Gastrocnemius medialis (tissue), 4 donors: Measurements from ENCODE around the gene TTN. TPM values are rescaled to one million over a fixed set of nuclear protein-coding genes. Genes with fewer than 3 reads are reported as not detected.
"Not testable (repeated sequence)": the region's sequence is repeated elsewhere in the genome, so short reads cannot be mapped to it uniquely, and the experiment has no call there.

Source experiments
- ATAC-seq, 2 donors: fragments of 150-250 bp; one replicate each; pipeline ENCODE4 v1.9.1; 2016
- DNase-seq, 2 donors: peaks; one replicate each; pipeline ENCODE4 v3.0.0-alpha.2; 2019
- H3K27ac ChIP-seq, 4 donors: fragments of 200-600 bp; sonication (generic); 1 replicate in 1 of 4; 2 replicates in 3 of 4; pipeline ENCODE4 v1.5.1; 2016 to 2018; ENCODE audit warnings: mild to moderate bottlenecking in 2 of 4, moderate library complexity in 1 of 4
- H3K27me3 ChIP-seq, 3 donors: fragments of 200-600 bp; sonication (generic) in 2 of 3; 1 replicate in 1 of 3; 2 replicates in 2 of 3; pipeline versions ENCODE4 v1.5.1 to v1.6.0; 2016 to 2019; ENCODE audit warnings: mild to moderate bottlenecking in 1 of 3, moderate library complexity in 1 of 3
- H3K36me3 ChIP-seq, 2 donors: fragments of 200-600 bp; sonication (generic) in 1 of 2; one replicate each; pipeline ENCODE4 v1.5.1; 2017 to 2018
- H3K4me1 ChIP-seq, 2 donors: fragments of 200-600 bp; sonication (generic) in 1 of 2; one replicate each; pipeline ENCODE4 v1.5.1; 2016 to 2017; ENCODE audit warnings: mild to moderate bottlenecking in 2 of 2
- H3K4me3 ChIP-seq, 4 donors: fragments of 200-600 bp; sonication (generic) in 3 of 4; 1 replicate in 1 of 4; 2 replicates in 3 of 4; pipeline ENCODE4 v1.5.1; 2016 to 2019; ENCODE audit warnings: mild to moderate bottlenecking in 2 of 4
- H3K9me3 ChIP-seq, 3 donors: fragments of 200-600 bp; sonication (generic) in 2 of 3; 1 replicate in 1 of 3; 2 replicates in 2 of 3; pipeline ENCODE4 v1.5.1; 2016 to 2019
- POLR2A ChIP-seq, 2 donors: fragments of 450-650 bp; IDR thresholded peaks; one replicate each; pipeline ENCODE4 v1.6.1; 2017; ENCODE audit warnings: antibody characterized with exemption in 2 of 2, mild to moderate bottlenecking in 2 of 2, moderate library complexity in 2 of 2
- in situ Hi-C, 4 donors: fragments of 200-750 bp; cut with MboI; loops; one replicate each; pipeline versions ENCODE4 v1.15.0 to v1.8.0; 2017; ENCODE audit warnings: low sequenced_read_pairs in 4 of 4
- intact Hi-C: fragments of 100-400 bp; cut with DNase I; formaldehyde crosslinking; loops from one replicate; pipeline ENCODE4 v1.15.1; 2023; ENCODE audit warnings: low total_unique reads
- total RNA-seq, 4 donors: library from RNA; depleted of rRNA; stranded (reverse); fragments of >200 nt; gene quantifications; one replicate each; pipeline versions ENCODE4 v1.1.0 to v1.2.3, GENCODE V29; 2016
- TF ChIP-seq, protein P1 (sequence below), 5 experiments: fragments of 450-650 bp in 3 of 5; fragments of 200-600 bp in 2 of 5; sonication (generic) in 2 of 5; IDR thresholded peaks in 4 of 5; conservative IDR thresholded peaks in 1 of 5; 1 replicate in 4 of 5; 2 replicates in 1 of 5; pipeline ENCODE4 v1.5.1; 2016 to 2019; ENCODE audit warnings: antibody characterized with exemption in 5 of 5, mild to moderate bottlenecking in 3 of 5, moderate library complexity in 3 of 5

TTN gene
- total RNA-seq, 4 donors from 2014 or later: 4,552 to 9,701 (median 7,268) TPM

DNA sequence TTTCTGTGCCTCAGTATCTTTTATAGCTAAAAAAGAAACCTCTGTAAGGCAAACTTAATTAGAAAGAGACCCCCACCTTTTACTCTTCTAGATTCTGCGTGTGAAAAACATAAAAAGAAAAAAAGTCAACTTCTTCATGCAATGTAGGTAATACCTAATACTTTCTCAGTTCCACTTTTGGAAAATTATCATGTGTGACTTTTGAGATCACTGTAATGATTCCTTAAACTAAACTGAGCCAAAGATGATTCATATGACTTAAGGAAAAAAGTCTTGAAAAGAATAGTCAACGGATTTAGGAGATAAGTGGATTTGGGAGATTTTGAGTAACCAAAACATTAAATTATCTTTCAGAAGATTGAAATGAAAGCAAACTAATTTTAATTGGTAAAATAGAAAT lies 278.0 kb downstream of the TTN start:
- H3K27me3 ChIP-seq: no peaks in the 10 kb centered on the region
- intact Hi-C loops (no loop called here), in situ Hi-C loops (no loop called here)
- peak overlapping the region in 3 of 4 donors; percentile 38 to 57 (median 54) for H3K27ac ChIP-seq
- DNase-seq (no peak), ATAC-seq (no peak)
- no peak overlapping the region for H3K4me3 ChIP-seq
- H3K9me3 ChIP-seq: no peaks in the 10 kb centered on the region
- peaks cover 0 to 5% of the 10 kb centered on the region in 2 donors for H3K4me1 ChIP-seq
- peaks cover 17 to 86% of the 10 kb centered on the region in 2 donors for H3K36me3 ChIP-seq
- no peak for TF ChIP-seq POLR2A (IDR thresholded peaks at IDR 0.05)
- TF ChIP-seq, protein P1, sequence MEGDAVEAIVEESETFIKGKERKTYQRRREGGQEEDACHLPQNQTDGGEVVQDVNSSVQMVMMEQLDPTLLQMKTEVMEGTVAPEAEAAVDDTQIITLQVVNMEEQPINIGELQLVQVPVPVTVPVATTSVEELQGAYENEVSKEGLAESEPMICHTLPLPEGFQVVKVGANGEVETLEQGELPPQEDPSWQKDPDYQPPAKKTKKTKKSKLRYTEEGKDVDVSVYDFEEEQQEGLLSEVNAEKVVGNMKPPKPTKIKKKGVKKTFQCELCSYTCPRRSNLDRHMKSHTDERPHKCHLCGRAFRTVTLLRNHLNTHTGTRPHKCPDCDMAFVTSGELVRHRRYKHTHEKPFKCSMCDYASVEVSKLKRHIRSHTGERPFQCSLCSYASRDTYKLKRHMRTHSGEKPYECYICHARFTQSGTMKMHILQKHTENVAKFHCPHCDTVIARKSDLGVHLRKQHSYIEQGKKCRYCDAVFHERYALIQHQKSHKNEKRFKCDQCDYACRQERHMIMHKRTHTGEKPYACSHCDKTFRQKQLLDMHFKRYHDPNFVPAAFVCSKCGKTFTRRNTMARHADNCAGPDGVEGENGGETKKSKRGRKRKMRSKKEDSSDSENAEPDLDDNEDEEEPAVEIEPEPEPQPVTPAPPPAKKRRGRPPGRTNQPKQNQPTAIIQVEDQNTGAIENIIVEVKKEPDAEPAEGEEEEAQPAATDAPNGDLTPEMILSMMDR (IDR thresholded peaks at IDR 0.05 in 4 of 5, conservative IDR thresholded peaks at IDR 0.05 in 1 of 5): no peak

DNA sequence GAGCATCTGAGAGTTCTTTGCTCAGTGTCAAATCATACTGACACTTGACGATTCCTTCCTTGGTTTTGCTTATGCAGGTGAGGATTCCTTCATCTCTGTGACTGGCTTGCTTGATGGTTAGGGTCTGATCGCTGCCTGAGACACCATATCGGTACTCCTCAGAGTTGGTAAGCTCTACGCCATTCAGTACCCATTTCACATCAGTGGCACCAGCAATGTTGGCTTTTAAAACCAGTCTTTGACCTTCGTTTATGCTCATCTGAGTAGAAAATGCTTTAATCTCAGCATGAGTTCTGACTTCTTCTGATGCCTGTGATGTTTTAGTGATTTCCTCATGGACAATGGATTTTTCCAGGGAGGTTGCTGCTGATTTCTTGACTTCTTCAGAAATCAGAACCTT lies 278.6 kb downstream of the TTN start:
- Histone ChIP-seq H3K27me3 (no peaks in the 10 kb centered on the region), H3K36me3 (peaks cover 17 to 80% of the 10 kb centered on the region in 2 donors), H3K4me3 (no peak overlapping the region), H3K27ac (peak overlapping the region; percentile 1 to 49 (median 30)), H3K4me1 (peaks cover 3 to 5% of the 10 kb centered on the region in 2 donors), H3K9me3 (no peaks in the 10 kb centered on the region)
- no peak for DNase-seq
- no peak for ATAC-seq
- in situ Hi-C loops (no loop called here), intact Hi-C loops (no loop called here)
- TF ChIP-seq POLR2A (IDR thresholded peaks at IDR 0.05): no peak
- TF ChIP-seq, protein P1 (IDR thresholded peaks at IDR 0.05 in 4 of 5, conservative IDR thresholded peaks at IDR 0.05 in 1 of 5): no peak

DNA sequence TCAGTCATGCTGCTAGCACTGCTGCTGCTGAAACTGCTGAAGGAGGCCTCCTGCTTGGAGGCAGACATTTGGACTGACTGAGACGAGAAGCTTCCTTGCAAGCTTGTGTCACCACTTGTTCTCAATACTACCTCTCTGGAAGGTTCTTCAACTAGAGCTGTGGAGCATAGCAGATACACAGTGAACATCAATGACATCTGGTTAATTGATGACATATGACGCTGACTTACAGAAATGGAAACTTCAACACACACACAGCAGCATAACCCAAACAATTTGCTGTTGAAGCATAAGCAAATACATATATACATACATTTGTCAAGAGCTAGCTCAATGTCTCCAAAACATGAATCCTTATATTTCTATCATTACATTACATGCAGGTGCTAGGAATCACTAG lies 279.6 kb downstream of the TTN start:
- TF ChIP-seq POLR2A (IDR thresholded peaks at IDR 0.05): no peak
- TF ChIP-seq, protein P1 (IDR thresholded peaks at IDR 0.05 in 4 of 5, conservative IDR thresholded peaks at IDR 0.05 in 1 of 5): no peak
- Histone ChIP-seq H3K27me3 (no peaks in the 10 kb centered on the region), H3K9me3 (no peaks in the 10 kb centered on the region), H3K4me1 (peaks cover 3 to 5% of the 10 kb centered on the region in 2 donors), H3K36me3 (peaks cover 17 to 70% of the 10 kb centered on the region in 2 donors), H3K27ac (peak overlapping the region; percentile 0 to 38 (median 17)), H3K4me3 (no peak overlapping the region)
- ATAC-seq (no peak), DNase-seq (no peak)
- in situ Hi-C loops (no loop called here), intact Hi-C loops (no loop called here)

DNA sequence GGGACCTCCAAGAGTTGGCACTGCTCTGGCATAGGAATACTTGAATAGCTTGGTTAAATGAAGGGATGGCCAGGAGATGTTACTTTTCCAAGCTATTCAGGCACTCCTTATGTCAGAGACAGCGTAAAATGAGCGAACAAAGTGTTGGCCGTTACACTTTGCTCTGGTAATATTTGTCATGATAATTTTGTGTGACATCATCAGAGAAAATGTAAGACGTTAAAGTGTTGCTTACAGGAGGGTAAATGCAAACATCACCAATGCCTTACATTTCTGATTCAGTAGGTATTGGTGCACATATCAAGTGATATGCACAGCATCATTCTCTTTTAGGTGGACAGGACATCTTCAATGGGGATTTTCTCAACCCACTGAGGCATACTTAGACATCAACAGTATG lies 281.0 kb downstream of the TTN start:
- intact Hi-C loops: no loop called here
- in situ Hi-C loops: no loop called here
- no peak for DNase-seq
- no peak overlapping the region for H3K4me3 ChIP-seq
- H3K36me3 ChIP-seq: peaks cover 17 to 56% of the 10 kb centered on the region in 2 donors
- TF ChIP-seq, protein P1 (IDR thresholded peaks at IDR 0.05 in 4 of 5, conservative IDR thresholded peaks at IDR 0.05 in 1 of 5): no peak
- no peak for TF ChIP-seq POLR2A (IDR thresholded peaks at IDR 0.05)
- no peak for ATAC-seq
- H3K27ac ChIP-seq: peak overlapping the region in 1 of 4 donors; percentile 7
- no peaks in the 10 kb centered on the region for H3K9me3 ChIP-seq
- peaks cover 3 to 5% of the 10 kb centered on the region in 2 donors for H3K4me1 ChIP-seq
- H3K27me3 ChIP-seq: no peaks in the 10 kb centered on the region

DNA sequence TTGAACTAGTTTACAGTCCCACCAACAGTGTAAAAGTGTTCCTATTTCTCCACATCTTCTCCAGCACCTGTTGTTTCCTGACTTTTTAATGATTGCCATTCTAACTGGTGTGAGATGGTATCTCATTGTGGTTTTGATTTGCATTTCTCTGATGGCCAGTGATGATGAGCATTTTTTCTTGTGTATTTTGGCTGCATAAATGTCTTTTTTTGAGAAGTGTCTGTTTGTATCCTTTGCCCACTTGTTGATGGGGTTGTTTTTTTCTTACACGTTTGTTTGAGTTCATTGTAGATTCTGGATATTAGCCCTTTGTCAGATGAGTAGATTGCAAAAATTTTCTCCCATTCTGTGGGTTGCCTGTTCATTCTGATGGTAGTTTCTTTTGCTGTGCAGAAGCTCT lies 281.8 kb downstream of the TTN start:
- H3K27ac ChIP-seq, H3K4me1 ChIP-seq, in situ Hi-C loops, H3K9me3 ChIP-seq, DNase-seq, H3K27me3 ChIP-seq, H3K4me3 ChIP-seq, ATAC-seq, intact Hi-C loops: not testable (repeated sequence)
- peaks cover 17 to 49% of the 10 kb centered on the region in 2 donors for H3K36me3 ChIP-seq

DNA sequence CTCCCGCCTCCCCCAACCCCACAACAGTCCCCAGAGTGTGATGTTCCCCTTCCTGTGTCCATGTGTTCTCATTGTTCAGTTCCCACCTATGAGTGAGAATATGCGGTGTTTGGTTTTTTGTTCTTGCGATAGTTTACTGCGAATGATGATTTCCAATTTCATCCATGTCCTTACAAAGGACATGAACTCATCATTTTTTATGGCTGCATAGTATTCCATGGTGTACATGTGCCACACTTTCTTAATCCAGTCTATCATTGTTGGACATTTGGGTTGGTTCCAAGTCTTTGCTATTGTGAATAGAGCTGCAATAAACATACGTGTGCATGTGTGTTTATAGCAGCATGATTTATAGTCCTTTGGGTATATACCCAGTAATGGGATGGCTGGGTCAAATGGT lies 282.2 kb downstream of the TTN start:
- intact Hi-C loops, DNase-seq: not testable (repeated sequence)
- peaks cover 17 to 44% of the 10 kb centered on the region in 2 donors for H3K36me3 ChIP-seq

More for the DNA sequence above, 282.2 kb downstream of the TTN start:
- H3K4me1 ChIP-seq, H3K27me3 ChIP-seq, H3K4me3 ChIP-seq, ATAC-seq, in situ Hi-C loops, H3K9me3 ChIP-seq, H3K27ac ChIP-seq: not testable (repeated sequence)
